Gastrocnemius medialis (tissue), 4 donors: ENCODE results near the gene SRGN. TPM values are rescaled to one million over a fixed set of nuclear protein-coding genes. Genes with fewer than 3 reads are reported as not detected.
A peak's percentile ranks its signal among the peaks of the same experiment; 100 is the strongest.
"Not testable (repeated sequence)": the region's sequence is repeated elsewhere in the genome, so short reads cannot be mapped to it uniquely, and the experiment has no call there.

ENCODE experiments used
- ATAC-seq, 2 donors: fragments of 150-250 bp; one replicate each; pipeline ENCODE4 v1.9.1; 2016
- DNase-seq, 2 donors: peaks; one replicate each; pipeline ENCODE4 v3.0.0-alpha.2; 2019
- H3K27ac ChIP-seq, 4 donors: fragments of 200-600 bp; sonication (generic); 1 replicate in 1 of 4; 2 replicates in 3 of 4; pipeline ENCODE4 v1.5.1; 2016 to 2018; ENCODE audit warnings: mild to moderate bottlenecking in 2 of 4, moderate library complexity in 1 of 4
- H3K27me3 ChIP-seq, 3 donors: fragments of 200-600 bp; sonication (generic) in 2 of 3; 1 replicate in 1 of 3; 2 replicates in 2 of 3; pipeline versions ENCODE4 v1.5.1 to v1.6.0; 2016 to 2019; ENCODE audit warnings: mild to moderate bottlenecking in 1 of 3, moderate library complexity in 1 of 3
- H3K36me3 ChIP-seq, 2 donors: fragments of 200-600 bp; sonication (generic) in 1 of 2; one replicate each; pipeline ENCODE4 v1.5.1; 2017 to 2018
- H3K4me1 ChIP-seq, 2 donors: fragments of 200-600 bp; sonication (generic) in 1 of 2; one replicate each; pipeline ENCODE4 v1.5.1; 2016 to 2017; ENCODE audit warnings: mild to moderate bottlenecking in 2 of 2
- H3K4me3 ChIP-seq, 4 donors: fragments of 200-600 bp; sonication (generic) in 3 of 4; 1 replicate in 1 of 4; 2 replicates in 3 of 4; pipeline ENCODE4 v1.5.1; 2016 to 2019; ENCODE audit warnings: mild to moderate bottlenecking in 2 of 4
- H3K9me3 ChIP-seq, 3 donors: fragments of 200-600 bp; sonication (generic) in 2 of 3; 1 replicate in 1 of 3; 2 replicates in 2 of 3; pipeline ENCODE4 v1.5.1; 2016 to 2019
- POLR2A ChIP-seq, 2 donors: fragments of 450-650 bp; IDR thresholded peaks; one replicate each; pipeline ENCODE4 v1.6.1; 2017; ENCODE audit warnings: antibody characterized with exemption in 2 of 2, mild to moderate bottlenecking in 2 of 2, moderate library complexity in 2 of 2
- in situ Hi-C, 4 donors: fragments of 200-750 bp; cut with MboI; loops; one replicate each; pipeline versions ENCODE4 v1.15.0 to v1.8.0; 2017; ENCODE audit warnings: low sequenced_read_pairs in 4 of 4
- intact Hi-C: fragments of 100-400 bp; cut with DNase I; formaldehyde crosslinking; loops from one replicate; pipeline ENCODE4 v1.15.1; 2023; ENCODE audit warnings: low total_unique reads
- total RNA-seq, 4 donors: library from RNA; depleted of rRNA; stranded (reverse); fragments of >200 nt; gene quantifications; one replicate each; pipeline versions ENCODE4 v1.1.0 to v1.2.3, GENCODE V29; 2016
- TF ChIP-seq, protein P1 (sequence below), 5 experiments: fragments of 450-650 bp in 3 of 5; fragments of 200-600 bp in 2 of 5; sonication (generic) in 2 of 5; IDR thresholded peaks in 4 of 5; conservative IDR thresholded peaks in 1 of 5; 1 replicate in 4 of 5; 2 replicates in 1 of 5; pipeline ENCODE4 v1.5.1; 2016 to 2019; ENCODE audit warnings: antibody characterized with exemption in 5 of 5, mild to moderate bottlenecking in 3 of 5, moderate library complexity in 3 of 5

SRGN gene
- total RNA-seq, 4 donors from 2014 or later, result 27.1 to 73.1 (median 37.8) TPM

DNA sequence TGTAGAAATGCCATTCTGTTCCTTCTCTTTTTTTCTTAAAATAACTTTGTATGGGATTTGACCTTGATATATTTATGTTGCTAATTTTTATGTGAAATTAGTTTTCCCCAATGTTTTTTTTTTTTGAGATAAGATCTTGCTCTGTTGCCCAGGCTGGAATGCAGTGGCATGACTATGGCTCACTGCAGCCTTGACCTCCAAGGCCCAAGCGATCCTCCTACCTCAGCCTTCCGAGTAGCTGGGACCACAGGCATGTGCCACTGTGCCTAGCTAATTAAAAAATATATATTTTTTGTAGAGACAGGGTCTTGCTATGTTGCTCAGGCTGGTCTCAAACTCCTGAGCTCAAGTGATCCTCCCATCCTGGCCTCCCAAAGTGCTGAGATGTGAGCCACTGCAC lies 52.1 kb downstream of the SRGN start:
- no peak overlapping the region for H3K4me3 ChIP-seq
- H3K27ac ChIP-seq, result no peak overlapping the region
- DNase-seq (no peak), ATAC-seq (no peak)
- peaks cover 0 to 17% of the 10 kb centered on the region in 2 donors for H3K36me3 ChIP-seq
- in situ Hi-C loops, result no loop called here
- TF ChIP-seq POLR2A (IDR thresholded peaks at IDR 0.05), result no peak
- TF ChIP-seq, protein P1, sequence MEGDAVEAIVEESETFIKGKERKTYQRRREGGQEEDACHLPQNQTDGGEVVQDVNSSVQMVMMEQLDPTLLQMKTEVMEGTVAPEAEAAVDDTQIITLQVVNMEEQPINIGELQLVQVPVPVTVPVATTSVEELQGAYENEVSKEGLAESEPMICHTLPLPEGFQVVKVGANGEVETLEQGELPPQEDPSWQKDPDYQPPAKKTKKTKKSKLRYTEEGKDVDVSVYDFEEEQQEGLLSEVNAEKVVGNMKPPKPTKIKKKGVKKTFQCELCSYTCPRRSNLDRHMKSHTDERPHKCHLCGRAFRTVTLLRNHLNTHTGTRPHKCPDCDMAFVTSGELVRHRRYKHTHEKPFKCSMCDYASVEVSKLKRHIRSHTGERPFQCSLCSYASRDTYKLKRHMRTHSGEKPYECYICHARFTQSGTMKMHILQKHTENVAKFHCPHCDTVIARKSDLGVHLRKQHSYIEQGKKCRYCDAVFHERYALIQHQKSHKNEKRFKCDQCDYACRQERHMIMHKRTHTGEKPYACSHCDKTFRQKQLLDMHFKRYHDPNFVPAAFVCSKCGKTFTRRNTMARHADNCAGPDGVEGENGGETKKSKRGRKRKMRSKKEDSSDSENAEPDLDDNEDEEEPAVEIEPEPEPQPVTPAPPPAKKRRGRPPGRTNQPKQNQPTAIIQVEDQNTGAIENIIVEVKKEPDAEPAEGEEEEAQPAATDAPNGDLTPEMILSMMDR (IDR thresholded peaks at IDR 0.05 in 4 of 5, conservative IDR thresholded peaks at IDR 0.05 in 1 of 5), result no peak
- no peaks in the 10 kb centered on the region for H3K9me3 ChIP-seq
- no peaks in the 10 kb centered on the region for H3K27me3 ChIP-seq
- intact Hi-C loops, result no loop called here
- no peaks in the 10 kb centered on the region for H3K4me1 ChIP-seq

DNA sequence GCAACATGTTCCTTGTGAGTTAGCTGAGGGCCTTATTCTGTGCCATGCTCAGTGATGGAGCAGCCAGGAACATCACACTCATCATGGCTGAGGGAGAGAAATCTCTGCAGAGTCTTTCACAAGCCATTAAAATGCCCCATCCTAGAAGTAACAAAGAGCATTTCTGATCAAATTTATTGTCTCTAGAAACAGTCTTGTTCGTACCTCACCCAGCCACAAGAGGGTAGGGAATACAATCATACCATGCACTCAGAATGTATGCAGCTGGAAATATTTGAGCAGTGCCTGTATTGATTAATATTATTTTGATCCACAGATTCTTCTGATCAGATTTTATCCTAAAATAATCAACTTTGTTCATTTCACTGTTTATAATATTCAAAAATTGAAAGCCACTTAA lies 53.4 kb downstream of the SRGN start:
- ATAC-seq (no peak), DNase-seq (no peak)
- Histone ChIP-seq H3K9me3 (no peaks in the 10 kb centered on the region), H3K36me3 (peaks cover 0 to 14% of the 10 kb centered on the region in 2 donors), H3K4me3 (no peak overlapping the region), H3K27ac (no peak overlapping the region), H3K27me3 (no peaks in the 10 kb centered on the region), H3K4me1 (no peaks in the 10 kb centered on the region)
- in situ Hi-C loops, result no loop called here
- TF ChIP-seq, protein P1 (IDR thresholded peaks at IDR 0.05 in 4 of 5, conservative IDR thresholded peaks at IDR 0.05 in 1 of 5), result no peak
- no peak for TF ChIP-seq POLR2A (IDR thresholded peaks at IDR 0.05)
- intact Hi-C loops, result no loop called here

DNA sequence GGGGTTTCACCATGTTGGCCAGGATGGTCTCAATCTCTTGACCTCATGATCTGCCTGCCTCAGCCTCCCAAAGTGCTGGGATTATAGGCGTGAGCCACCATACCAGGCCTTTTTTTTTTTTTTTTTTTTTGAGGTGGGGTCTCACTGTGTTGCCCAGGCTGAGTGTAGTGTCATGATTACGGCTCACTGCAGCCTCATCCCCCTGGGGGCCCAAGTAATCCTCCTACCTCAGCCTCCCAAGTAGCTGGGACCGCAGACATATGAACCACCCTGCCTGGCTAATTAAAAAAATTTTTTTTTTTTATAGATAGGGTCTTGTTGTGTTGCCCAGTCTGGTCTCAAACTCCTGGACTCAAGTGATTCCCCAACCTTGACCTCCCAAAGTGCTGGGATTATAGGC lies 54.2 kb downstream of the SRGN start:
- H3K4me3 ChIP-seq, H3K36me3 ChIP-seq, H3K9me3 ChIP-seq, H3K27me3 ChIP-seq, intact Hi-C loops, H3K4me1 ChIP-seq, DNase-seq, H3K27ac ChIP-seq, ATAC-seq, in situ Hi-C loops: not testable (repeated sequence)

DNA sequence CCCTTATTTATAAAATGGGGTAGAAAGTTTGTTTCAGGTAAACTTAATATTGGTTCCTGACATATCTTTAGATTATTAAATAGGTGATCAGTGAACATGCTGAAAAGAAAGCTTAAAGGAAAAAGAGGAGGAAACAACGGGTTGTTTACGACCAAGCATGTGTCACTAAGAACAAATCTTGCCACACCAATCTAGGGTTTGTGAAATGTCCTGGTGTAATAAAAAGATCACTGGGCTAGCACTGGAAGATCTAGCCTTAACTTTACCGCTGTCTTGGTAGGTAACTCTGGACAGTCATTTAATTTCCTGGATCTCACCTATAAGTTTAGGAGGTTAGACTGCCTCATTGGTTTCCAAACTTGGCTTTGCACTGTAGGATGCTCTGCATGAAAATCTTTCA lies 55.1 kb downstream of the SRGN start:
- no peak for TF ChIP-seq POLR2A (IDR thresholded peaks at IDR 0.05)
- TF ChIP-seq, protein P1 (IDR thresholded peaks at IDR 0.05 in 4 of 5, conservative IDR thresholded peaks at IDR 0.05 in 1 of 5), result no peak
- no peak overlapping the region for H3K4me3 ChIP-seq
- in situ Hi-C loops, result no loop called here
- intact Hi-C loops, result no loop called here
- DNase-seq, result no peak
- no peak overlapping the region for H3K27ac ChIP-seq
- ATAC-seq, result peak in 1 of 2 donors; percentile 49
- no peaks in the 10 kb centered on the region for H3K4me1 ChIP-seq
- no peaks in the 10 kb centered on the region for H3K27me3 ChIP-seq
- no peaks in the 10 kb centered on the region for H3K36me3 ChIP-seq
- H3K9me3 ChIP-seq, result no peaks in the 10 kb centered on the region

DNA sequence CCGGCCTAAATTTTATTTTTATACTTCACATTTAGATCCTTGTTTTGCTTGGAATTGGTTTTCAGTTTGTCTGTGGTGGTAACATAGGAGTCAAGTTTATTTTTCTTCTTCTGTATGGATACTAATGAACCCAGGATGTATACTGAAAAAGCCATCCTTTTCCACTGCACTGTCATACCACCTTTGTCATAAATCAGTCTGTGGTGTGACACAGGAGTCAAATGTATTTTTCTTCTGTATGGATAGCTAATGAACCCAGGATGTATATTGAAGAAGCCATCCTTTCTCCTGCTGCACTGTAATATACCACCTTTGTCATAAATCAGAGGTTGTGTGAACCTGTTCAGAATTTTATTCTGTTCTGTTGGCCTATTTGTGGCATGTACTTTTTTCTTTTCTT lies 57.4 kb downstream of the SRGN start:
- TF ChIP-seq, protein P1 (IDR thresholded peaks at IDR 0.05 in 4 of 5, conservative IDR thresholded peaks at IDR 0.05 in 1 of 5), result no peak
- no peak for TF ChIP-seq POLR2A (IDR thresholded peaks at IDR 0.05)
- no peaks in the 10 kb centered on the region for H3K4me1 ChIP-seq
- in situ Hi-C loops, result no loop called here

More for the DNA sequence above, 57.4 kb downstream of the SRGN start:
- H3K27ac ChIP-seq, result no peak overlapping the region
- H3K27me3 ChIP-seq, result no peaks in the 10 kb centered on the region
- ATAC-seq (no peak), DNase-seq (no peak)
- H3K9me3 ChIP-seq, result no peaks in the 10 kb centered on the region
- intact Hi-C loops, result no loop called here
- no peaks in the 10 kb centered on the region for H3K36me3 ChIP-seq
- no peak overlapping the region for H3K4me3 ChIP-seq
